ENCODE results near the gene SEMA3D.

The SEMA3D gene

GRCh38 chr7:85031475-85031874 lies 155.4 kb downstream of the SEMA3D start:
- no peak for DNase-seq (ENCODE audit: low read depth in 2 of 2)

- DNase-seq (ENCODE audit: low read depth in 2 of 2) = no peak
Measured at GRCh38 chr7:85030893-85031292, 156.0 kb downstream of the SEMA3D start.

- no peak for DNase-seq (ENCODE audit: low read depth in 2 of 2)
Measured at GRCh38 chr7:85025312-85025756, 161.5 kb downstream of the SEMA3D start.

GRCh38 chr7:85023916-85024315 lies 162.9 kb downstream of the SEMA3D start:
- no peak for DNase-seq (ENCODE audit: low read depth in 2 of 2)

- DNase-seq (ENCODE audit: low read depth in 2 of 2) = no peak
Measured at GRCh38 chr7:85023066-85023712, 163.7 kb downstream of the SEMA3D start.

- DNase-seq (ENCODE audit: low read depth in 2 of 2) = no peak
Measured at GRCh38 chr7:85022064-85022697, 164.7 kb downstream of the SEMA3D start.

GRCh38 chr7:85021101-85021704 lies 165.7 kb downstream of the SEMA3D start:
- no peak for DNase-seq (ENCODE audit: low read depth in 2 of 2)

- no peak for DNase-seq (ENCODE audit: low read depth in 2 of 2)
Measured at GRCh38 chr7:85019778-85020177, 167.1 kb downstream of the SEMA3D start.

GRCh38 chr7:85019176-85019575 lies 167.7 kb downstream of the SEMA3D start:
- DNase-seq (ENCODE audit: low read depth in 2 of 2) = no peak

- no peak for DNase-seq (ENCODE audit: low read depth in 2 of 2)
Measured at GRCh38 chr7:85018498-85018897, 168.4 kb downstream of the SEMA3D start.

GRCh38 chr7:85016286-85016685 lies 170.6 kb downstream of the SEMA3D start:
- DNase-seq (ENCODE audit: low read depth in 2 of 2) = no peak

GRCh38 chr7:85014936-85015660 lies 171.8 kb downstream of the SEMA3D start:
- no peak for DNase-seq (ENCODE audit: low read depth in 2 of 2)

GRCh38 chr7:85011127-85011526 lies 175.7 kb downstream of the SEMA3D start:
- DNase-seq (ENCODE audit: low read depth in 2 of 2) = no peak

- DNase-seq (ENCODE audit: low read depth in 2 of 2) = no peak
Measured at GRCh38 chr7:85010306-85010705, 176.6 kb downstream of the SEMA3D start.

- DNase-seq (ENCODE audit: low read depth in 2 of 2) = no peak
Measured at GRCh38 chr7:85006754-85007153, 180.1 kb downstream of the SEMA3D start.

GRCh38 chr7:85004402-85004801 lies 182.5 kb downstream of the SEMA3D start:
- DNase-seq (ENCODE audit: low read depth in 2 of 2) = no peak

GRCh38 chr7:85001495-85002345 lies 185.1 kb downstream of the SEMA3D start:
- DNase-seq (ENCODE audit: low read depth in 2 of 2) = no peak

GRCh38 chr7:85000735-85001350 lies 186.0 kb downstream of the SEMA3D start:
- no peak for DNase-seq (ENCODE audit: low read depth in 2 of 2)

GRCh38 chr7:84999450-84999849 lies 187.4 kb downstream of the SEMA3D start:
- DNase-seq (ENCODE audit: low read depth in 2 of 2) = no peak

GRCh38 chr7:84998665-84999064 lies 188.2 kb downstream of the SEMA3D start:
- no peak for DNase-seq (ENCODE audit: low read depth in 2 of 2)

- DNase-seq (ENCODE audit: low read depth in 2 of 2) = no peak
Measured at GRCh38 chr7:84997626-84998025, 189.2 kb downstream of the SEMA3D start.
